Endothelial cell of umbilical vein (primary cell): ENCODE measurements around the gene PCDHA9. TPM values are rescaled to one million over a fixed set of nuclear protein-coding genes. Genes with fewer than 3 reads are reported as not detected.

ENCODE experiments used
- BruUV-seq: library from RNA; stranded (reverse); fragments of 400-500 nt; replicated peaks from 2 replicates; lab custom pipeline; 2021; lab: Mats Ljungman, UMichigan
- CTCF ChIA-PET: fragments of 300-600, 350-600 bp; sonication (Branson Sonifier 250); formaldehyde crosslinking; loops from one replicate; lab custom pipeline; 2021; ENCODE audit warnings: antibody characterized with exemption, inconsistent platforms; lab: Charles Lee
- POLR2A ChIA-PET: fragments of 300-600, 350-600 bp; sonication (Branson Sonifier 250); formaldehyde crosslinking; loops from one replicate; lab custom pipeline; 2021; ENCODE audit warnings: antibody characterized with exemption, inconsistent platforms; lab: Charles Lee
- DNase-seq: peaks from one replicate; pipeline ENCODE4 v3.0.0-alpha.2; 2011; ENCODE audit warnings: low read depth, low spot score
- FAIRE-seq: peaks from 2 replicates; lab custom pipeline; 2011; peaks lifted over from hg19 to GRCh38; lab: Jason Lieb, UNC
- H2AFZ ChIP-seq: 2 replicates; pipeline ENCODE4 v1.6.0; 2012; ENCODE audit warnings: low read depth, low read length, control low read depth, inconsistent platforms
- H3K27ac ChIP-seq: 2 replicates; pipeline ENCODE4 v1.5.1; 2011; ENCODE audit warnings: low read depth, mild to moderate bottlenecking, control low read depth, low read length, moderate library complexity; ENCODE audit not compliant: insufficient read depth
- H3K27me3 ChIP-seq, 2 experiments: 2 replicates each; pipeline versions ENCODE4 v1.6.0 to v1.6.1; 2011; ENCODE audit warnings: low read length in 2 of 2, mixed read lengths in 1 of 2; ENCODE audit not compliant: control insufficient read depth in 2 of 2, insufficient read depth in 2 of 2
- H3K36me3 ChIP-seq, 2 experiments: 2 replicates in 1 of 2; 3 replicates in 1 of 2; pipeline ENCODE4 v1.5.1; 2011; ENCODE audit warnings: low read length in 2 of 2, mild to moderate bottlenecking in 1 of 2, moderate library complexity in 1 of 2; ENCODE audit not compliant: control insufficient read depth in 2 of 2, insufficient read depth in 2 of 2; ENCODE audit errors: extremely low read depth in 1 of 2
- H3K4me1 ChIP-seq: 3 replicates; pipeline ENCODE4 v1.5.1; 2011; ENCODE audit warnings: mild to moderate bottlenecking, low read length; ENCODE audit not compliant: control insufficient read depth, insufficient read depth; ENCODE audit errors: extremely low read depth
- H3K4me2 ChIP-seq: 2 replicates; pipeline ENCODE4 v1.6.1; 2011; ENCODE audit warnings: low read length, control low read depth, mixed read lengths; ENCODE audit not compliant: insufficient read depth
- H3K4me3 ChIP-seq, 3 experiments: fragments of 200-600 bp in 1 of 3; sonication (generic), shearing (Covaris generic) in 1 of 3; replicated peaks in 1 of 3; 2 replicates each; pipeline ENCODE4 v1.5.1; 2011 to 2016; ENCODE audit warnings: control low read depth in 3 of 3, low read length in 3 of 3, mild to moderate bottlenecking in 2 of 3, inconsistent platforms in 1 of 3, low read depth in 1 of 3, moderate library complexity in 1 of 3; ENCODE audit not compliant: insufficient read depth in 1 of 3
- H3K79me2 ChIP-seq: 2 replicates; pipeline ENCODE4 v1.6.0; 2012; ENCODE audit warnings: low read length, inconsistent platforms; ENCODE audit not compliant: control insufficient read depth, insufficient read depth
- H3K9ac ChIP-seq: replicated peaks from 2 replicates; pipeline ENCODE3; 2011; ENCODE audit warnings: low read length, control low read depth; ENCODE audit not compliant: insufficient read depth; ENCODE audit errors: extremely low read depth
- H3K9me1 ChIP-seq: replicated peaks from 3 replicates; pipeline ENCODE4 v1.6.0; 2011; ENCODE audit warnings: mild to moderate bottlenecking, low read length; ENCODE audit not compliant: control insufficient read depth, insufficient read depth; ENCODE audit errors: extremely low read depth
- H3K9me3 ChIP-seq: replicated peaks from 2 replicates; pipeline ENCODE4 v1.5.1; 2012; ENCODE audit warnings: low read length, inconsistent platforms; ENCODE audit not compliant: control insufficient read depth, insufficient read depth
- H4K20me1 ChIP-seq: replicated peaks from 2 replicates; pipeline ENCODE3; 2011; ENCODE audit warnings: mild to moderate bottlenecking, low read length; ENCODE audit not compliant: control insufficient read depth, insufficient read depth; ENCODE audit errors: extremely low read depth
- EZH2 ChIP-seq: IDR thresholded peaks from 2 replicates; pipeline ENCODE4 v1.6.1; 2012; ENCODE audit warnings: borderline replicate concordance, low read depth, mild to moderate bottlenecking, moderate library complexity, low read length, inconsistent platforms; ENCODE audit not compliant: severe bottlenecking
- FOS ChIP-seq: IDR thresholded peaks from 2 replicates; pipeline ENCODE4 v1.6.1; 2011; ENCODE audit warnings: mild to moderate bottlenecking, low read length, moderate library complexity, borderline replicate concordance; ENCODE audit not compliant: insufficient read depth
- GATA2 ChIP-seq: IDR thresholded peaks from 2 replicates; pipeline ENCODE4 v1.7.0; 2011; ENCODE audit warnings: low read depth, mild to moderate bottlenecking, moderate library complexity, mixed read lengths, low read length; ENCODE audit not compliant: insufficient read length, insufficient read depth
- JUN ChIP-seq: IDR thresholded peaks from 2 replicates; pipeline ENCODE4 v1.6.1; 2011; ENCODE audit warnings: borderline replicate concordance, low read depth; ENCODE audit not compliant: insufficient read length, insufficient read depth
- MYC ChIP-seq: IDR thresholded peaks from one replicate; pipeline ENCODE4 v1.6.1; 2011; ENCODE audit warnings: mild to moderate bottlenecking, low read depth, low read length
- POLR2A ChIP-seq: IDR thresholded peaks from 2 replicates; pipeline ENCODE4 v1.6.1; 2012; ENCODE audit warnings: low read depth, mild to moderate bottlenecking, control low read depth, low read length
- POLR2AphosphoS5 ChIP-seq: IDR thresholded peaks from 2 replicates; pipeline ENCODE4 v1.6.1; 2012; ENCODE audit warnings: low read depth, mild to moderate bottlenecking, control low read depth, low read length, moderate library complexity; ENCODE audit not compliant: insufficient read depth
- dilution Hi-C: fragments of 300-500 bp; cut with MboI; formaldehyde crosslinking; loops from one replicate; pipeline ENCODE4 v1.15.0; 2019; ENCODE audit warnings: low sequenced_read_pairs; ENCODE audit not compliant: extremely low pct_ligation_motif_present
- intact Hi-C: fragments of 100-400 bp; cut with micrococcal nuclease; formaldehyde crosslinking; loops from one replicate; pipeline ENCODE4 v1.10.0; 2022
- polyA plus RNA-seq, 4 experiments: library from polyadenylated mRNA; depleted of rRNA in 3 of 4; stranded (reverse) in 3 of 4; unstranded in 1 of 4; fragments of >200 nt; gene quantifications; 2 replicates each; pipeline versions ENCODE4 v1.2.1 to v1.2.3, GENCODE V29; 2011 to 2012; ENCODE audit warnings: missing spikeins in 1 of 4
- total RNA-seq: library from RNA; stranded (reverse); gene quantifications from 2 replicates; pipeline ENCODE4 v1.2.3, GENCODE V29; 2021
- TF ChIP-seq, protein P1 (sequence below), 2 donors: IDR thresholded peaks; 1 replicate in 1 of 2; 2 replicates in 1 of 2; pipeline ENCODE4 v1.5.1; 2011; ENCODE audit warnings: low read length in 2 of 2, mild to moderate bottlenecking in 2 of 2, moderate library complexity in 2 of 2, control low read depth in 1 of 2, inconsistent platforms in 1 of 2, low read depth in 1 of 2; ENCODE audit not compliant: insufficient read depth in 1 of 2; ENCODE audit errors: extremely low read depth in 1 of 2
- TF ChIP-seq, protein P2 (sequence below): IDR thresholded peaks from 2 replicates; pipeline ENCODE4 v1.6.1; 2011; ENCODE audit not compliant: insufficient read depth, insufficient read length

Gene PCDHA9
- total and polyA plus RNA-seq, 2 donors (not counting 3 experiments of a cell fraction or from before 2014, with no cell fraction given): not detected

DNA sequence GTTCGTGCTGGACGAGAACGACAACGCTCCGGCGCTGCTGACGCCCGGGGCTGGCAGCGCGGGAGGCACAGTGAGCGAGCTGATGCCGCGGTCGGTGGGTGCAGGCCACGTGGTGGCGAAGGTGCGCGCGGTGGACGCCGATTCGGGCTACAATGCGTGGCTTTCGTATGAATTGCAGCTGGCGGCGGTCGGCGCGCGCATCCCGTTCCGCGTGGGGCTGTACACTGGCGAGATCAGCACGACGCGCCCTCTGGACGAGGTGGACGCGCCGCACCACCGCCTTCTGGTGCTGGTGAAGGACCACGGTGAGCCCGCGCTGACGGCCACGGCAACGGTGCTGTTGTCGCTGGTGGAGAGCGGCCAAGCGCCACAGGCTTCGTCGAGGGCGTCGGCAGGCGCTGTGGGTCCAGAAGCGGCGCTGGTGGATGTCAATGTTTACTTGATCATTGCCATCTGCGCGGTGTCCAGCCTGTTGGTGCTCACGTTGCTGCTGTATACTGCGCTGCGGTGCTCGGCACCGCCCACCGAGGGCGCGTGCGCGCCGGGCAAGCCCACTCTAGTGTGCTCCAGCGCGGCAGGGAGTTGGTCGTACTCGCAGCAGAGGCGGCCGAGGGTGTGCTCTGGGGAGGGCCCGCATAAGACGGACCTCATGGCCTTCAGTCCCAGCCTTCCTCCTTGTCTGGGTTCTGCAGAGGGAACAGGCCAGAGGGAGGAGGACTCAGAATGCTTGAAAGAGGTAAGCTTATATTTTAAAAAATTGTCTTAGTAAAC lies 35.9 kb downstream of the PCDHA9 start:
- Histone ChIP-seq H3K4me2 (no peak overlapping the region), H3K9me1 (no peaks in the 10 kb centered on the region), H3K36me3 (no peaks in the 10 kb centered on the region), H4K20me1 (no peaks in the 10 kb centered on the region), H3K9ac (no peak overlapping the region), H3K4me3 (no peak overlapping the region), H3K79me2 (no peaks in the 10 kb centered on the region), H3K4me1 (no peaks in the 10 kb centered on the region), H3K27me3 (peaks cover 0 to 5% of the 10 kb centered on the region in 2 experiments), H2AFZ (no peak overlapping the region), H3K27ac (no peak overlapping the region), H3K9me3 (no peaks in the 10 kb centered on the region)
- no TSS peak for BruUV-seq
- TF ChIP-seq, protein P1, sequence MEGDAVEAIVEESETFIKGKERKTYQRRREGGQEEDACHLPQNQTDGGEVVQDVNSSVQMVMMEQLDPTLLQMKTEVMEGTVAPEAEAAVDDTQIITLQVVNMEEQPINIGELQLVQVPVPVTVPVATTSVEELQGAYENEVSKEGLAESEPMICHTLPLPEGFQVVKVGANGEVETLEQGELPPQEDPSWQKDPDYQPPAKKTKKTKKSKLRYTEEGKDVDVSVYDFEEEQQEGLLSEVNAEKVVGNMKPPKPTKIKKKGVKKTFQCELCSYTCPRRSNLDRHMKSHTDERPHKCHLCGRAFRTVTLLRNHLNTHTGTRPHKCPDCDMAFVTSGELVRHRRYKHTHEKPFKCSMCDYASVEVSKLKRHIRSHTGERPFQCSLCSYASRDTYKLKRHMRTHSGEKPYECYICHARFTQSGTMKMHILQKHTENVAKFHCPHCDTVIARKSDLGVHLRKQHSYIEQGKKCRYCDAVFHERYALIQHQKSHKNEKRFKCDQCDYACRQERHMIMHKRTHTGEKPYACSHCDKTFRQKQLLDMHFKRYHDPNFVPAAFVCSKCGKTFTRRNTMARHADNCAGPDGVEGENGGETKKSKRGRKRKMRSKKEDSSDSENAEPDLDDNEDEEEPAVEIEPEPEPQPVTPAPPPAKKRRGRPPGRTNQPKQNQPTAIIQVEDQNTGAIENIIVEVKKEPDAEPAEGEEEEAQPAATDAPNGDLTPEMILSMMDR (IDR thresholded peaks at IDR 0.05; ENCODE audit: extremely low read depth in 1 of 2, insufficient read depth in 1 of 2, low read depth in 1 of 2, low read length in 2 of 2): no peak
- TF ChIP-seq FOS (no peak), EZH2 (no peak), GATA2 (no peak), POLR2A (no peak), MYC (no peak), JUN (no peak), POLR2AphosphoS5 (no peak)
- TF ChIP-seq, protein P2, sequence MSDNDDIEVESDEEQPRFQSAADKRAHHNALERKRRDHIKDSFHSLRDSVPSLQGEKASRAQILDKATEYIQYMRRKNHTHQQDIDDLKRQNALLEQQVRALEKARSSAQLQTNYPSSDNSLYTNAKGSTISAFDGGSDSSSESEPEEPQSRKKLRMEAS: no peak
- FAIRE-seq (no peak), DNase-seq (no peak)
- ChIA-PET CTCF (interaction anchor here (2.2 kb wide), 1 partner anchor 156 kb away, joined by 12 read pairs; no protein-coding TSS in a partner anchor), POLR2A (no interaction called here)
- intact Hi-C loops: loop anchor here (5.0 kb wide), 1 partner anchor 43 kb away; the partner anchor contains the start of gene PCDHAC1
- dilution Hi-C loops: no loop called here

Other genes with a start within 250 kb of the PCDHA9 start
- 0.33 TPM in 1 of 2 replicates, not detected in the other for gene CD14, start 215.2 kb upstream of the PCDHA9 start, total RNA-seq
- 3.7 and 5.1 TPM in 2 replicates for gene CD14, start 215.2 kb upstream of the PCDHA9 start, polyA plus RNA-seq
- 14.2 and 23.7 TPM in 2 replicates for gene TMCO6, start 208.9 kb upstream of the PCDHA9 start, total RNA-seq
- 22.0 and 23.2 TPM in 2 replicates for gene TMCO6, start 208.9 kb upstream of the PCDHA9 start, polyA plus RNA-seq
- gene NDUFA2, start 200.8 kb upstream of the PCDHA9 start, total RNA-seq: 56.1 and 63.4 TPM in 2 replicates
- 130 and 131 TPM in 2 replicates for gene NDUFA2, start 200.8 kb upstream of the PCDHA9 start, polyA plus RNA-seq
- gene IK, start 200.6 kb upstream of the PCDHA9 start, total RNA-seq: 78.9 and 90.4 TPM in 2 replicates
- gene IK, start 200.6 kb upstream of the PCDHA9 start, polyA plus RNA-seq: 43.4 and 64.0 TPM in 2 replicates
- 24.0 and 25.3 TPM in 2 replicates for gene WDR55, start 183.5 kb upstream of the PCDHA9 start, total RNA-seq
- 17.5 and 17.8 TPM in 2 replicates for gene WDR55, start 183.5 kb upstream of the PCDHA9 start, polyA plus RNA-seq
- gene DND1, start 174.8 kb upstream of the PCDHA9 start, total RNA-seq: 1.1 TPM in 2 replicates
- 1.2 and 1.4 TPM in 2 replicates for gene DND1, start 174.8 kb upstream of the PCDHA9 start, polyA plus RNA-seq
- 104 and 105 TPM in 2 replicates for gene HARS1, start 157.0 kb upstream of the PCDHA9 start, total RNA-seq
- gene HARS1, start 157.0 kb upstream of the PCDHA9 start, polyA plus RNA-seq: 56.0 and 65.2 TPM in 2 replicates
- gene HARS2, start 156.9 kb upstream of the PCDHA9 start, total RNA-seq: 29.6 and 31.7 TPM in 2 replicates
- gene HARS2, start 156.9 kb upstream of the PCDHA9 start, polyA plus RNA-seq: 19.9 and 23.6 TPM in 2 replicates
- gene ZMAT2, start 147.9 kb upstream of the PCDHA9 start, total RNA-seq: 49.0 and 49.4 TPM in 2 replicates
- 45.8 and 58.0 TPM in 2 replicates for gene ZMAT2, start 147.9 kb upstream of the PCDHA9 start, polyA plus RNA-seq
- not detected in 2 replicates for gene PCDHA1, start 62.2 kb upstream of the PCDHA9 start, total RNA-seq
- 0.03 and 0.04 TPM in 2 replicates for gene PCDHA1, start 62.2 kb upstream of the PCDHA9 start, polyA plus RNA-seq
- gene PCDHA2, start 53.5 kb upstream of the PCDHA9 start, total RNA-seq: not detected in 2 replicates
- gene PCDHA2, start 53.5 kb upstream of the PCDHA9 start, polyA plus RNA-seq: 0.02 TPM in 1 of 2 replicates, not detected in the other
- 0.09 TPM in 1 of 2 replicates, not detected in the other for gene PCDHA3, start 47.3 kb upstream of the PCDHA9 start, total RNA-seq
- 0.07 and 0.08 TPM in 2 replicates for gene PCDHA3, start 47.3 kb upstream of the PCDHA9 start, polyA plus RNA-seq
- gene PCDHA4, start 41.3 kb upstream of the PCDHA9 start, total RNA-seq: 0.04 and 0.14 TPM in 2 replicates
- gene PCDHA4, start 41.3 kb upstream of the PCDHA9 start, polyA plus RNA-seq: 0.14 and 0.26 TPM in 2 replicates
- gene PCDHA5, start 26.8 kb upstream of the PCDHA9 start, total RNA-seq: not detected in 2 replicates
- not detected in 2 replicates for gene PCDHA5, start 26.8 kb upstream of the PCDHA9 start, polyA plus RNA-seq
- gene PCDHA6, start 20.4 kb upstream of the PCDHA9 start, total RNA-seq: 0.18 TPM in 1 of 2 replicates, not detected in the other
- gene PCDHA6, start 20.4 kb upstream of the PCDHA9 start, polyA plus RNA-seq: 0.04 and 0.08 TPM in 2 replicates
- 0.14 TPM in 1 of 2 replicates, not detected in the other for gene PCDHA7, start 14.1 kb upstream of the PCDHA9 start, total RNA-seq
- gene PCDHA7, start 14.1 kb upstream of the PCDHA9 start, polyA plus RNA-seq: 0.07 and 0.30 TPM in 2 replicates
- gene PCDHA8, start 7.2 kb upstream of the PCDHA9 start, total RNA-seq: not detected in 2 replicates
- gene PCDHA8, start 7.2 kb upstream of the PCDHA9 start, polyA plus RNA-seq: not detected in 2 replicates
- 0.07 and 0.18 TPM in 2 replicates for gene PCDHA10, start 7.5 kb downstream of the PCDHA9 start, total RNA-seq
- 0.11 and 0.13 TPM in 2 replicates for gene PCDHA10, start 7.5 kb downstream of the PCDHA9 start, polyA plus RNA-seq
- 0.12 TPM in 1 of 2 replicates, not detected in the other for gene PCDHA11, start 20.6 kb downstream of the PCDHA9 start, total RNA-seq
- gene PCDHA11, start 20.6 kb downstream of the PCDHA9 start, polyA plus RNA-seq: 0.03 TPM in 1 of 2 replicates, not detected in the other
- gene PCDHA12, start 26.9 kb downstream of the PCDHA9 start, total RNA-seq: not detected in 2 replicates
- gene PCDHA12, start 26.9 kb downstream of the PCDHA9 start, polyA plus RNA-seq: 0.03 TPM in 1 of 2 replicates, not detected in the other
- not detected in 2 replicates for gene PCDHA13, start 33.7 kb downstream of the PCDHA9 start, total RNA-seq
- gene PCDHA13, start 33.7 kb downstream of the PCDHA9 start, polyA plus RNA-seq: not detected in 2 replicates
- gene PCDHAC1, start 77.9 kb downstream of the PCDHA9 start, total RNA-seq: not detected in 2 replicates
- not detected in 2 replicates for gene PCDHAC1, start 77.9 kb downstream of the PCDHA9 start, polyA plus RNA-seq
- gene PCDHAC2, start 118.1 kb downstream of the PCDHA9 start, total RNA-seq: 0.90 and 1.00 TPM in 2 replicates
- gene PCDHAC2, start 118.1 kb downstream of the PCDHA9 start, polyA plus RNA-seq: 0.97 and 1.2 TPM in 2 replicates
- gene PCDHB1, start 203.0 kb downstream of the PCDHA9 start, total RNA-seq: not detected in 2 replicates
- gene PCDHB1, start 203.0 kb downstream of the PCDHA9 start, polyA plus RNA-seq: not detected in 2 replicates
- 0.23 and 0.58 TPM in 2 replicates for gene PCDHB2, start 246.2 kb downstream of the PCDHA9 start, total RNA-seq
- gene PCDHB2, start 246.2 kb downstream of the PCDHA9 start, polyA plus RNA-seq: 0.40 and 0.57 TPM in 2 replicates